Retinal pigment epithelial cell (primary cell): ENCODE measurements around the gene FASLG.

Experiments
- DNase-seq: peaks from one replicate; pipeline ENCODE4 v3.0.0-alpha.2; 2010; ENCODE audit warnings: low read depth
- H3K4me3 ChIP-seq: 2 replicates; pipeline ENCODE4 v1.5.1; 2011; ENCODE audit warnings: mild to moderate bottlenecking, low read length, control low read depth, moderate library complexity
- CTCF ChIP-seq: conservative IDR thresholded peaks from 2 replicates; pipeline ENCODE4 v1.5.1; 2011; ENCODE audit warnings: low read depth, low read length, control low read depth, inconsistent platforms

Gene FASLG

GRCh38 chr1:172670791-172671190 lies 11.9 kb downstream of the FASLG start:
- TF ChIP-seq CTCF: no peak
- no peak overlapping the region for H3K4me3 ChIP-seq
- DNase-seq: no peak

GRCh38 chr1:172671591-172671990 lies 12.7 kb downstream of the FASLG start:
- DNase-seq: peak; percentile 34
- TF ChIP-seq CTCF: no peak
- H3K4me3 ChIP-seq: no peak overlapping the region

GRCh38 chr1:172672720-172673119 lies 13.8 kb downstream of the FASLG start:
- TF ChIP-seq CTCF: no peak
- DNase-seq: no peak
- H3K4me3 ChIP-seq: no peak overlapping the region

- DNase-seq: peak; percentile 78
- TF ChIP-seq CTCF: no peak
- no peak overlapping the region for H3K4me3 ChIP-seq
Observed at GRCh38 chr1:172673761-172674160, 14.9 kb downstream of the FASLG start.

- DNase-seq: no peak
- TF ChIP-seq CTCF: no peak
- H3K4me3 ChIP-seq: no peak overlapping the region
Observed at GRCh38 chr1:172674831-172675613, 16.1 kb downstream of the FASLG start.

GRCh38 chr1:172679000-172679772 lies 20.3 kb downstream of the FASLG start:
- no peak for TF ChIP-seq CTCF
- DNase-seq: no peak
- no peak overlapping the region for H3K4me3 ChIP-seq
